Measurements from ENCODE around the gene KRTAP4-7.
"Not testable (repeated sequence)": the region's sequence is repeated elsewhere in the genome, so short reads cannot be mapped to it uniquely, and the experiment has no call there.

DNA sequence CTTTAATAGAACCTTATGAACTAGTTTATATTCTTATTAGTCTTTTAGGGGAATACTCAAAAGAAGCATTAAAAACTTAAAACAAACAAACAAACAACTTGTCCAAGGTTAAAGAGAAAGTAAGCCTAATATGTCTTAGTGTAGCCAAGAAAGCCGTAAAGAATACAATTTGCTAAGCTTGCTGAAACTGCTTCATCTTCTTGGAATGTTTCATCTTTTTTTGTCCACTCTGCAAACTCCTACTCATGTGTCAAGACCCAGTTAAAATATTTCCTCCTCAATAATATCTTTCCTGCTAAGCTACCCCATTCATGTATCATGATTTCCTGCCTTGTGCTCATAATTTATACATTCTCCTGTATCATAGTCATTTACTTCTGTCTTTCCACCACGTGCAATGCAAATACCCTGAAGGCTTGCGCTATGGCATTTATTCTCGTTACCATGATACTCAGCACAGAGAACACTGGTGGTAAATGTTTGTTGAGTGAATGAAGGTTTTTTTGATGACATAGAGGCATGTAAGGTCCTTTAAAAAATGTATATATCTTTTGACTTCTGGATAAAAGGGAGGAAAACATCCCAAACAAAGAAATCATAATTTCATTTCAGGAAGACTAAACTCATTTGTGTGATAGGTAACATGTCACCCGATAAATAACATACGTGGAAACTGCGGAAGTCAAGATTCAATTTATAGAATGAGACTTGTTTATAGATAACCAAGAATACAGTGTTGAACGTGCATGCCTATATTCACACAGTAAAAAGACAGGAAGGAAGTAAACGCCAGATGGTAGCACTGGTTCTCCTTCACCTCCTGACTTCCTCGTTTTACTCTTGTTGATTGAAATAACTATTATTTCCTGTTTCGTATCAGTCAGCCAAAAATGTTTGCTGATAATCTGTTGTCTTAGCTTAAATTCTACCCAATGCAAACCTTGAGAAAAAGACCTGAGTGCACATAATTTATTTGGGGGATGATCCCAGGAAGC lies 36.0 kb downstream of the KRTAP4-7 start:
- TF ChIP-seq, protein P1, sequence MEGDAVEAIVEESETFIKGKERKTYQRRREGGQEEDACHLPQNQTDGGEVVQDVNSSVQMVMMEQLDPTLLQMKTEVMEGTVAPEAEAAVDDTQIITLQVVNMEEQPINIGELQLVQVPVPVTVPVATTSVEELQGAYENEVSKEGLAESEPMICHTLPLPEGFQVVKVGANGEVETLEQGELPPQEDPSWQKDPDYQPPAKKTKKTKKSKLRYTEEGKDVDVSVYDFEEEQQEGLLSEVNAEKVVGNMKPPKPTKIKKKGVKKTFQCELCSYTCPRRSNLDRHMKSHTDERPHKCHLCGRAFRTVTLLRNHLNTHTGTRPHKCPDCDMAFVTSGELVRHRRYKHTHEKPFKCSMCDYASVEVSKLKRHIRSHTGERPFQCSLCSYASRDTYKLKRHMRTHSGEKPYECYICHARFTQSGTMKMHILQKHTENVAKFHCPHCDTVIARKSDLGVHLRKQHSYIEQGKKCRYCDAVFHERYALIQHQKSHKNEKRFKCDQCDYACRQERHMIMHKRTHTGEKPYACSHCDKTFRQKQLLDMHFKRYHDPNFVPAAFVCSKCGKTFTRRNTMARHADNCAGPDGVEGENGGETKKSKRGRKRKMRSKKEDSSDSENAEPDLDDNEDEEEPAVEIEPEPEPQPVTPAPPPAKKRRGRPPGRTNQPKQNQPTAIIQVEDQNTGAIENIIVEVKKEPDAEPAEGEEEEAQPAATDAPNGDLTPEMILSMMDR (IDR thresholded peaks at IDR 0.05) = not testable (repeated sequence)
- not testable (repeated sequence) for TF ChIP-seq POLR2A (IDR thresholded peaks at IDR 0.05)

Measured in adrenal gland (tissue), 5 donors.